NCI-H774 (cell line): ENCODE measurements around the gene NELL2.

Source experiments
- DNase-seq: peaks from one replicate; lab custom pipeline; 2025; lab: John Stamatoyannopoulos, UW

Gene NELL2

GRCh38 chr12:44462729-44463128, 413.4 kb downstream of the NELL2 start:
- DNase-seq, result no peak

DNA sequence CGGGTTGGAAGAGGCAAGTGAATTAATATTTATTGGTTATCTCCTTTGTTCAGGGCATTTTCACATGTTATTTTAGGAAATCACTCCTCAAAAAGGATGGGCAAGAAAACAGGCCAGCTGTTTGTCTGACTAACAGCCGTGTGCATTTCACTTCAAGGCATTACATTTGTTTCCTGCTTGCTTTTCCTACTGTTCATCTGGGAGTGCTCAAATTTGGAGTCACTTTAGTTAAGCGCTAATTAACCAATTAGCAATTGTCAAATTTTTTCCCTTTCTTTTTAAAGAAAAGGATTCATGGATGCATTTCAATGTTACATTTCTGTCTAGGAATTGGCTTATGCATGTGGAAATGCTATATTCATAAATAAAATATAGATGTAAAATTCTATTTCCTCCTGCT, 415.9 kb downstream of the NELL2 start:
- no peak for DNase-seq

DNA sequence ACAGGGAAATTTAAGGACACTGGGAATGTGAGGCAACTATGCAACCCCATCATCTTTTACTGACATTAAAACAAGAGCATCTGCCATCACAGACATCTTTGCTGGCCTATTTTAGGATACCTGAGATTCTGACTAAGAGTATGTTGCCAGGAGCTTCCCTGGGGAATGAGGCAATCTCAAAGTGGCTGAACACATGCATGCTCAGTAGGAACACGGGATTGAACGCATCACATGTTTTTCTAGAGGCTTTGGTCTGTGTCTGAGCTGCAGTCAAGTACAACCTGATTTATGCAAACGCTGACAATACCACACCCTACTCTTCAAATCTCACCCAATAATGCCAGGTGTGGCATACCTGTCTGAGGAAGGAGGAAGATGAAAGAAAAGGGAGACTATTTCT, 416.5 kb downstream of the NELL2 start:
- peak; percentile 45 for DNase-seq
